ENCODE results near the gene MC4R.

DNA sequence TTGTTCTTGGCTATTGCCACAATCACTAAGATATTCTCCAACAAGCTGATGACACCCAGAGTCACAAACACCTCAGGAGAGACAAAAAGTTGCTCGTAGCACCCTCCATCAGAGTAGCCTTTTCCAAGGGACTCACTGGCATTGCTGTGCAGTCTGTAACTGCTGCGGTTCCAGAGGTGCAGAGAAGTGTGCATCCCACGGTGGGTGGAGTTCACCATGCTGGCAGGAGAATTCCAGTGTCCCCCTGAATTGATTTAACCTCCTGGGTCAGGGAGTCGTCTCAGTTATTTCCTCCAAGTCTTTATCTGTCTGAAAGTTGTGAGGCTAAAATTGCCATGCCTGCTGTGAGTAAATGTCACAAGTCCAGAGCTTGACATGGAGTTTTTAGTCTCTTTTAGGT, 443 bp downstream of the MC4R start:
- no peak for TF ChIP-seq EZH2 (IDR thresholded peaks at IDR 0.05)
- TF ChIP-seq, protein P1, sequence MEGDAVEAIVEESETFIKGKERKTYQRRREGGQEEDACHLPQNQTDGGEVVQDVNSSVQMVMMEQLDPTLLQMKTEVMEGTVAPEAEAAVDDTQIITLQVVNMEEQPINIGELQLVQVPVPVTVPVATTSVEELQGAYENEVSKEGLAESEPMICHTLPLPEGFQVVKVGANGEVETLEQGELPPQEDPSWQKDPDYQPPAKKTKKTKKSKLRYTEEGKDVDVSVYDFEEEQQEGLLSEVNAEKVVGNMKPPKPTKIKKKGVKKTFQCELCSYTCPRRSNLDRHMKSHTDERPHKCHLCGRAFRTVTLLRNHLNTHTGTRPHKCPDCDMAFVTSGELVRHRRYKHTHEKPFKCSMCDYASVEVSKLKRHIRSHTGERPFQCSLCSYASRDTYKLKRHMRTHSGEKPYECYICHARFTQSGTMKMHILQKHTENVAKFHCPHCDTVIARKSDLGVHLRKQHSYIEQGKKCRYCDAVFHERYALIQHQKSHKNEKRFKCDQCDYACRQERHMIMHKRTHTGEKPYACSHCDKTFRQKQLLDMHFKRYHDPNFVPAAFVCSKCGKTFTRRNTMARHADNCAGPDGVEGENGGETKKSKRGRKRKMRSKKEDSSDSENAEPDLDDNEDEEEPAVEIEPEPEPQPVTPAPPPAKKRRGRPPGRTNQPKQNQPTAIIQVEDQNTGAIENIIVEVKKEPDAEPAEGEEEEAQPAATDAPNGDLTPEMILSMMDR (IDR thresholded peaks at IDR 0.05) = no peak
